ENCODE measurements around the gene TRPM1. TPM values are rescaled to one million over a fixed set of nuclear protein-coding genes. Genes with fewer than 3 reads are reported as not detected.

The TRPM1 gene
- polyA plus RNA-seq, 1 donor: not detected

GRCh38 chr15:30953731-30954378, 147.7 kb downstream of the TRPM1 start:
- no peaks in the 10 kb centered on the region for H3K27me3 ChIP-seq (ENCODE audit: control insufficient read depth, insufficient read depth, low read length)
- H3K9me3 ChIP-seq (ENCODE audit: control insufficient read depth, low read depth, low read length): no peaks in the 10 kb centered on the region
- no peak overlapping the region for H3K27ac ChIP-seq (ENCODE audit: low read length)
- H3K4me1 ChIP-seq (ENCODE audit: control insufficient read depth, insufficient read depth, low read length): no peaks in the 10 kb centered on the region
- no peak overlapping the region for H3K4me3 ChIP-seq (ENCODE audit: low read length)
- WGBS (ENCODE audit: insufficient coverage, low lambda C conversion rate): no CpG with 5 or more reads among the region's 7 CpGs
- no peak for DNase-seq
- H3K36me3 ChIP-seq (ENCODE audit: control insufficient read depth, insufficient read depth, low read length): peaks cover 76% of the 10 kb centered on the region

GRCh38 chr15:30953183-30953582, 148.3 kb downstream of the TRPM1 start:
- no peaks in the 10 kb centered on the region for H3K27me3 ChIP-seq (ENCODE audit: control insufficient read depth, insufficient read depth, low read length)
- H3K9me3 ChIP-seq (ENCODE audit: control insufficient read depth, low read depth, low read length): no peaks in the 10 kb centered on the region
- no peak overlapping the region for H3K4me3 ChIP-seq (ENCODE audit: low read length)
- H3K27ac ChIP-seq (ENCODE audit: low read length): no peak overlapping the region
- no peak for DNase-seq
- H3K36me3 ChIP-seq (ENCODE audit: control insufficient read depth, insufficient read depth, low read length): peaks cover 76% of the 10 kb centered on the region
- no peaks in the 10 kb centered on the region for H3K4me1 ChIP-seq (ENCODE audit: control insufficient read depth, insufficient read depth, low read length)
- WGBS (ENCODE audit: insufficient coverage, low lambda C conversion rate): 100% methylated on average over 1 of the region's 7 CpGs

Other genes with a start within 250 kb of the TRPM1 start
- 19.3 TPM for gene FAN1, start 197.8 kb downstream of the TRPM1 start, polyA plus RNA-seq
- gene MTMR10, start 110.1 kb downstream of the TRPM1 start, polyA plus RNA-seq: 26.8 TPM
- 60.7 TPM for gene KLF13, start 225.1 kb upstream of the TRPM1 start, polyA plus RNA-seq